Glutamatergic neuron (in vitro differentiated cells): ENCODE results near the gene KCNMA1. TPM values are rescaled to one million over a fixed set of nuclear protein-coding genes. Genes with fewer than 3 reads are reported as not detected.

Source experiments
- DNase-seq: peaks from one replicate; pipeline ENCODE4 v3.0.0; 2022
- H3K27ac Mint-ChIP-seq: one replicate; pipeline ENCODE4 v1.8.0; 2020; ENCODE audit warnings: mild to moderate bottlenecking, mixed read lengths, inconsistent platforms; ENCODE audit not compliant: unreplicated experiment
- H3K27me3 Mint-ChIP-seq: one replicate; pipeline ENCODE4 v1.8.0; 2020; ENCODE audit warnings: mild to moderate bottlenecking, moderate library complexity, mixed read lengths, inconsistent platforms; ENCODE audit not compliant: unreplicated experiment
- H3K36me3 Mint-ChIP-seq: one replicate; pipeline ENCODE4 v1.8.0; 2020; ENCODE audit warnings: mild to moderate bottlenecking, mixed read lengths, inconsistent platforms; ENCODE audit not compliant: unreplicated experiment
- H3K4me1 Mint-ChIP-seq: one replicate; pipeline ENCODE4 v1.8.0; 2020; ENCODE audit warnings: mild to moderate bottlenecking, low read depth, mixed read lengths, inconsistent platforms; ENCODE audit not compliant: unreplicated experiment
- H3K4me3 Mint-ChIP-seq: one replicate; pipeline ENCODE4 v1.8.0; 2020; ENCODE audit warnings: mild to moderate bottlenecking, mixed read lengths, inconsistent platforms; ENCODE audit not compliant: unreplicated experiment
- H3K9me3 Mint-ChIP-seq: one replicate; pipeline ENCODE4 v1.8.0; 2020; ENCODE audit warnings: mild to moderate bottlenecking, moderate library complexity, mixed read lengths, inconsistent platforms; ENCODE audit not compliant: unreplicated experiment
- total RNA-seq: library from RNA; stranded (reverse); fragmentation: NEBNext Ultra II Directional; extraction: Animal tissue kit (Norgen Biotek cat#: 25700); gene quantifications from one replicate; pipeline ENCODE4 v1.2.1, GENCODE V29; 2021; ENCODE audit not compliant: unreplicated experiment
- TF ChIP-seq, protein P1 (sequence below): fragments of 200-600 bp; sonication (generic); IDR thresholded peaks from one replicate; pipeline ENCODE4 v1.5.0; 2021; ENCODE audit not compliant: partially characterized antibody, unreplicated experiment

Gene KCNMA1
- total RNA-seq, 1 donor from 2014 or later, result 3.2 TPM

DNA sequence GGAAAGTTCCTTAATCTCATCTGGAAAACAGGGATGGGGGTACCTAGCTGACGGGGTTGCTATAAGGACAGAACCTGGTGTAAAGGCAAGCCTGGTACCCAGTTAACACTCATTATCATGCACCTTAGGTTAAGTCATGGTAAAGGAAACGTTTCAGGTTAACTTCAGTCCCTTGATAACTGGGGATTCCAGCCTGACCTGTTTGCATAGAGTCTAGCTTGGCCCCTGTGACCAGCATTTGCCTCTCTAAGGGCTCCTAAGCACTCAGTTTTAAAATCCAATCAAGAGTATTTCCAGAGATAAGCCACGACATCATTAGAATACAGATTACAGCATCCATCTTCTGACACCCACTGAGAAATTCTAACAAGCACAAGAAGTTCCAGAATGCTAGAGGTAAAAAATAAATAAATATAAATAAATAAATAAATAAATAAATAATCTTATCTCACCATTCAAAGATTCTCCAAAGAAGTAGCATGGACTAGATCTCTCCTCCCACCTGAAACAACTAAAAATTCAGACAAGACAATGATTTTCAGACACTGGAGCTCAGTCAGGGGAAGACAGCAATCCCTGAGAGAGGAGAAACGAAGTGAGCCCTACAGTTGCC is 184.6 kb downstream of the KCNMA1 start:
- H3K9me3 Mint-ChIP-seq, result no peaks in the 10 kb centered on the region
- H3K36me3 Mint-ChIP-seq, result no peaks in the 10 kb centered on the region
- TF ChIP-seq, protein P1, sequence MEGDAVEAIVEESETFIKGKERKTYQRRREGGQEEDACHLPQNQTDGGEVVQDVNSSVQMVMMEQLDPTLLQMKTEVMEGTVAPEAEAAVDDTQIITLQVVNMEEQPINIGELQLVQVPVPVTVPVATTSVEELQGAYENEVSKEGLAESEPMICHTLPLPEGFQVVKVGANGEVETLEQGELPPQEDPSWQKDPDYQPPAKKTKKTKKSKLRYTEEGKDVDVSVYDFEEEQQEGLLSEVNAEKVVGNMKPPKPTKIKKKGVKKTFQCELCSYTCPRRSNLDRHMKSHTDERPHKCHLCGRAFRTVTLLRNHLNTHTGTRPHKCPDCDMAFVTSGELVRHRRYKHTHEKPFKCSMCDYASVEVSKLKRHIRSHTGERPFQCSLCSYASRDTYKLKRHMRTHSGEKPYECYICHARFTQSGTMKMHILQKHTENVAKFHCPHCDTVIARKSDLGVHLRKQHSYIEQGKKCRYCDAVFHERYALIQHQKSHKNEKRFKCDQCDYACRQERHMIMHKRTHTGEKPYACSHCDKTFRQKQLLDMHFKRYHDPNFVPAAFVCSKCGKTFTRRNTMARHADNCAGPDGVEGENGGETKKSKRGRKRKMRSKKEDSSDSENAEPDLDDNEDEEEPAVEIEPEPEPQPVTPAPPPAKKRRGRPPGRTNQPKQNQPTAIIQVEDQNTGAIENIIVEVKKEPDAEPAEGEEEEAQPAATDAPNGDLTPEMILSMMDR, result no peak
- no peaks in the 10 kb centered on the region for H3K4me1 Mint-ChIP-seq
- no peak overlapping the region for H3K27ac Mint-ChIP-seq
- H3K27me3 Mint-ChIP-seq, result no peaks in the 10 kb centered on the region
- no peak for DNase-seq
- no peak overlapping the region for H3K4me3 Mint-ChIP-seq

DNA sequence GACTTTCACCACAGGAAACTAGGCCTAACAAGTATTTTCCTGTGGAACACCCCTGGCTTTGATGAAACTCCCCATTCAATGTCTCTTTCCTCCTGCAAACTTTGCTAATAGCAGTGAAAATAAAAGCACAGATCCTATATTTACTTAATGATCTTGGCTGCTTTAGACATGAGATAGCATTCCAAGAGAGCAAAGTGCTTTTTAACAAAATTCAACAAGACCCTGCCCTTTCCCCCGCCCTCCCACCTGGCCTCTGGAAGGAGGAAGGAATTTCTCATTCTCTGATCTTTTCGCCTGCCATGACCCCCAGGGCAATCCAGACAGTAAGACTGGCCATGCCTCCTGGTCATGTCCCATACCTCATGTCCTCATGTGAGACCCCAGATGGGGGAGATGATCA is 185.7 kb downstream of the KCNMA1 start:
- H3K4me3 Mint-ChIP-seq, result no peak overlapping the region
- H3K4me1 Mint-ChIP-seq, result no peaks in the 10 kb centered on the region
- H3K9me3 Mint-ChIP-seq, result no peaks in the 10 kb centered on the region
- TF ChIP-seq, protein P1, result no peak
- no peaks in the 10 kb centered on the region for H3K27me3 Mint-ChIP-seq
- no peak for DNase-seq
- H3K27ac Mint-ChIP-seq, result no peak overlapping the region
- H3K36me3 Mint-ChIP-seq, result no peaks in the 10 kb centered on the region

GRCh38 chr10:77448226-77448625 is 189.4 kb downstream of the KCNMA1 start:
- H3K36me3 Mint-ChIP-seq, result no peaks in the 10 kb centered on the region
- peaks cover 2% of the 10 kb centered on the region for H3K4me1 Mint-ChIP-seq
- no peaks in the 10 kb centered on the region for H3K27me3 Mint-ChIP-seq
- no peak for DNase-seq
- H3K4me3 Mint-ChIP-seq, result no peak overlapping the region
- no peak overlapping the region for H3K27ac Mint-ChIP-seq
- no peaks in the 10 kb centered on the region for H3K9me3 Mint-ChIP-seq
- TF ChIP-seq, protein P1, result no peak

GRCh38 chr10:77446700-77447099 is 190.9 kb downstream of the KCNMA1 start:
- H3K4me1 Mint-ChIP-seq, result peaks cover 5% of the 10 kb centered on the region
- DNase-seq, result no peak
- H3K27ac Mint-ChIP-seq, result no peak overlapping the region
- TF ChIP-seq, protein P1, result no peak
- H3K4me3 Mint-ChIP-seq, result no peak overlapping the region
- no peaks in the 10 kb centered on the region for H3K36me3 Mint-ChIP-seq
- H3K9me3 Mint-ChIP-seq, result peaks cover 2% of the 10 kb centered on the region
- H3K27me3 Mint-ChIP-seq, result no peaks in the 10 kb centered on the region

GRCh38 chr10:77445547-77445946 is 192.1 kb downstream of the KCNMA1 start:
- H3K36me3 Mint-ChIP-seq, result no peaks in the 10 kb centered on the region
- H3K4me3 Mint-ChIP-seq, result no peak overlapping the region
- no peak overlapping the region for H3K27ac Mint-ChIP-seq
- no peaks in the 10 kb centered on the region for H3K27me3 Mint-ChIP-seq
- TF ChIP-seq, protein P1, result no peak
- H3K9me3 Mint-ChIP-seq, result peaks cover 2% of the 10 kb centered on the region
- peaks cover 12% of the 10 kb centered on the region for H3K4me1 Mint-ChIP-seq
- no peak for DNase-seq
